ENCODE measurements around the gene CNTN4. TPM values are rescaled to one million over a fixed set of nuclear protein-coding genes. Genes with fewer than 3 reads are reported as not detected.

Gene CNTN4
- total RNA-seq, 1 donor: under 0.01 TPM

GRCh38 chr3:3016226-3016625 is 917.6 kb downstream of the CNTN4 start:
- H3K4me1 ChIP-seq (ENCODE audit: insufficient read depth, low read length): no peaks in the 10 kb centered on the region
- TF ChIP-seq CTCF (IDR thresholded peaks at IDR 0.05; ENCODE audit: extremely low read depth, low read depth, low read length): no peak
- no peak overlapping the region for H3K4me3 ChIP-seq (ENCODE audit: insufficient read depth, low read length)
- H2AFZ ChIP-seq (ENCODE audit: low read length): no peak overlapping the region
- no peak overlapping the region for H3K4me2 ChIP-seq (ENCODE audit: insufficient read depth, low read length)
- H3K36me3 ChIP-seq (ENCODE audit: insufficient read depth, low read length): no peaks in the 10 kb centered on the region
- no peak overlapping the region for H3K27ac ChIP-seq (ENCODE audit: low read depth, low read length)
- no peaks in the 10 kb centered on the region for H4K20me1 ChIP-seq (ENCODE audit: insufficient read depth, low read length)
- no peaks in the 10 kb centered on the region for H3K79me2 ChIP-seq (ENCODE audit: insufficient read depth, low read length)
- no peak for DNase-seq (ENCODE audit: insufficient read length, low spot score, missing footprints)
- H3K27me3 ChIP-seq (ENCODE audit: insufficient read depth, low read length): no peaks in the 10 kb centered on the region
- no peaks in the 10 kb centered on the region for H3K9me3 ChIP-seq (ENCODE audit: low read depth, low read length)

GRCh38 chr3:3020209-3020608 is 921.5 kb downstream of the CNTN4 start:
- Histone ChIP-seq H2AFZ (ENCODE audit: low read length) (no peak overlapping the region), H3K27me3 (ENCODE audit: insufficient read depth, low read length) (no peaks in the 10 kb centered on the region), H3K4me2 (ENCODE audit: insufficient read depth, low read length) (no peak overlapping the region), H3K79me2 (ENCODE audit: insufficient read depth, low read length) (no peaks in the 10 kb centered on the region), H3K4me1 (ENCODE audit: insufficient read depth, low read length) (no peaks in the 10 kb centered on the region), H3K36me3 (ENCODE audit: insufficient read depth, low read length) (no peaks in the 10 kb centered on the region), H3K9me3 (ENCODE audit: low read depth, low read length) (no peaks in the 10 kb centered on the region), H3K4me3 (ENCODE audit: insufficient read depth, low read length) (no peak overlapping the region), H4K20me1 (ENCODE audit: insufficient read depth, low read length) (no peaks in the 10 kb centered on the region), H3K27ac (ENCODE audit: low read depth, low read length) (no peak overlapping the region)
- no peak for DNase-seq (ENCODE audit: insufficient read length, low spot score, missing footprints)
- TF ChIP-seq CTCF (IDR thresholded peaks at IDR 0.05; ENCODE audit: extremely low read depth, low read depth, low read length): no peak

GRCh38 chr3:3023111-3023745 is 924.6 kb downstream of the CNTN4 start:
- Histone ChIP-seq H3K36me3 (ENCODE audit: insufficient read depth, low read length) (no peaks in the 10 kb centered on the region), H3K4me2 (ENCODE audit: insufficient read depth, low read length) (no peak overlapping the region), H3K4me3 (ENCODE audit: insufficient read depth, low read length) (no peak overlapping the region), H2AFZ (ENCODE audit: low read length) (no peak overlapping the region), H3K27me3 (ENCODE audit: insufficient read depth, low read length) (no peaks in the 10 kb centered on the region), H3K27ac (ENCODE audit: low read depth, low read length) (no peak overlapping the region), H3K4me1 (ENCODE audit: insufficient read depth, low read length) (no peaks in the 10 kb centered on the region), H3K9me3 (ENCODE audit: low read depth, low read length) (no peaks in the 10 kb centered on the region), H4K20me1 (ENCODE audit: insufficient read depth, low read length) (no peaks in the 10 kb centered on the region), H3K79me2 (ENCODE audit: insufficient read depth, low read length) (no peaks in the 10 kb centered on the region)
- no peak for TF ChIP-seq CTCF (IDR thresholded peaks at IDR 0.05; ENCODE audit: extremely low read depth, low read depth, low read length)
- DNase-seq (ENCODE audit: insufficient read length, low spot score, missing footprints): no peak

GRCh38 chr3:3027976-3028567 is 929.4 kb downstream of the CNTN4 start:
- Histone ChIP-seq H3K27me3 (ENCODE audit: insufficient read depth, low read length) (no peaks in the 10 kb centered on the region), H3K27ac (ENCODE audit: low read depth, low read length) (no peak overlapping the region), H3K4me1 (ENCODE audit: insufficient read depth, low read length) (no peaks in the 10 kb centered on the region), H3K9me3 (ENCODE audit: low read depth, low read length) (no peaks in the 10 kb centered on the region), H3K36me3 (ENCODE audit: insufficient read depth, low read length) (no peaks in the 10 kb centered on the region), H3K4me3 (ENCODE audit: insufficient read depth, low read length) (no peak overlapping the region), H2AFZ (ENCODE audit: low read length) (no peak overlapping the region), H4K20me1 (ENCODE audit: insufficient read depth, low read length) (no peaks in the 10 kb centered on the region), H3K79me2 (ENCODE audit: insufficient read depth, low read length) (no peaks in the 10 kb centered on the region), H3K4me2 (ENCODE audit: insufficient read depth, low read length) (no peak overlapping the region)
- no peak for TF ChIP-seq CTCF (IDR thresholded peaks at IDR 0.05; ENCODE audit: extremely low read depth, low read depth, low read length)
- no peak for DNase-seq (ENCODE audit: insufficient read length, low spot score, missing footprints)

All from osteoblast (primary cell).